ENCODE results near the gene PLGRKT. TPM values are rescaled to one million over a fixed set of nuclear protein-coding genes. Genes with fewer than 3 reads are reported as not detected.
"Not testable (repeated sequence)": the region's sequence is repeated elsewhere in the genome, so short reads cannot be mapped to it uniquely, and the experiment has no call there.

Gene PLGRKT
- total RNA-seq, 1 donor from 2014 or later, result 54.4 TPM

DNA sequence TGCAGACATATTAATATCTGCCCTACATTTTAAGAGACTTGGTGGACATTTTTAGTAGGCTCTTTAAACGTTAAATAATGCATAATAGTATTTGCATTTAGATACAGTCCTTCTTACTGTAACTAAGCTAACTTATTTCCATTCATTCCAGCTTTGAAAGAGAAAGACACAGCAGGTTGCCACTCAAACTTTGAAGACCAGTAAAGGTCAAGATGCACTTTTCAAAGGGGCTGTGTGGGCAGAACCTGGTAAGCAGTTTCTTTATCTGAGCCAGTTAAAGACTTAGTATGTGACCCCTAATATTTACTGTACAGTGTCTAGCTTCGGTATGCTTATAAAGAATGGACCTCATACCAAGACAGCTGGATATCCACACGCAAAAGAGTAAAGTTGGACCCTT, 20.8 kb downstream of the PLGRKT start:
- no peak for DNase-seq

DNA sequence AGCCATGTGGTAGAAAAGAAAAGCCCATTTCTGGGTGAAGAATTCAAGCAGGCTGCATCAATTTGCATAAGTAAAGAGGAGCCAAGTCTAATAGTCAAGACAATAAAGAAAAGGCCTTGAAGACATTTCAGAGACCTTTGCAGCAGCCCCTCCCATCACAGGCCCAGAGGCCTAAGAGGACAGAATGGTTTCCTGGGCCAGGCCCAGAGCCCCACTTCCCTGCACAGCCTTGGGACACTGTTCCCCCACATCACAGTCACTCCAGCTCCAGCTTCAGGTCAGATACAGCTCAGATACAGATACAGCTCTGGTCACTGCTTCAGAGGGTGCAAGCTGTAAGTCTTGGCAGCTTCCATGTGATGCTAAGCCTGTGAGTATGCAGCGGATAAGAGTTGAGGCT, 29.1 kb downstream of the PLGRKT start:
- Mint-ChIP-seq H3K27me3 (no peaks in the 10 kb centered on the region), H3K4me1 (peaks cover 10% of the 10 kb centered on the region), H3K4me3 (no peak overlapping the region), H3K36me3 (ENCODE audit: low read depth) (peaks cover 61% of the 10 kb centered on the region), H3K9me3 (peaks cover 38% of the 10 kb centered on the region), H3K27ac (no peak overlapping the region)
- intact Hi-C loops (cut with micrococcal nuclease), result no loop called here
- DNase-seq, result no peak

More for the DNA sequence above, 20.8 kb downstream of the PLGRKT start:
- Mint-ChIP-seq H3K27me3 (no peaks in the 10 kb centered on the region), H3K4me1 (peaks cover 8% of the 10 kb centered on the region), H3K36me3 (ENCODE audit: low read depth) (peaks cover 36% of the 10 kb centered on the region), H3K9me3 (no peaks in the 10 kb centered on the region), H3K4me3 (no peak overlapping the region), H3K27ac (no peak overlapping the region)
- intact Hi-C loops (cut with micrococcal nuclease), result no loop called here

GRCh38 chr9:5402217-5402616, 35.5 kb downstream of the PLGRKT start:
- H3K4me3 Mint-ChIP-seq, result no peak overlapping the region
- intact Hi-C loops (cut with micrococcal nuclease), result no loop called here
- DNase-seq, result peak; percentile 45
- H3K4me1 Mint-ChIP-seq, result peaks cover 21% of the 10 kb centered on the region
- H3K27me3 Mint-ChIP-seq, result no peaks in the 10 kb centered on the region
- H3K9me3 Mint-ChIP-seq, result peaks cover 20% of the 10 kb centered on the region
- no peak overlapping the region for H3K27ac Mint-ChIP-seq
- peaks cover 23% of the 10 kb centered on the region for H3K36me3 Mint-ChIP-seq (ENCODE audit: low read depth)

DNA sequence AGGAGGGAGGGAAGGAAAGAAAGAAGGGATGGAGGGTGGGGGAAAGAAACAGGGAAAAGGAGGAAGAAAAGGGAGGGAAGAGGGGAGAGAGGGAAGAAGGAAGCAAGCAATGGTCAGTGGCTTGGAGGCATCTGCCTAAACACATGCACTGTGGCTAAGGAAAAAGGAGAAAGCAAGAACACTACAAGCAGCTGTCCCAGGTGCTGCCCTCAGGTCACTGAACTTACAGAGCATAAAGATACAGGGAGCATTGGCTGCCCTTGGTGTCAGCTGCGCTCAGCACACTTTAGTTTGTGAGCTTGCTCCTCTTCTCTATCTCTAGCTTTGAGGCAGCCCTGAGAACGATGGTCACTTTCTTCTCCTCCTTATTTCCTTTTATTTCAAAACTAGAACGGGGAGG, 40.2 kb downstream of the PLGRKT start:
- peaks cover 11% of the 10 kb centered on the region for H3K4me1 Mint-ChIP-seq
- DNase-seq; H3K27me3 Mint-ChIP-seq; H3K9me3 Mint-ChIP-seq; H3K27ac Mint-ChIP-seq; H3K36me3 Mint-ChIP-seq (ENCODE audit: low read depth); H3K4me3 Mint-ChIP-seq; intact Hi-C loops (cut with micrococcal nuclease): not testable (repeated sequence)

DNA sequence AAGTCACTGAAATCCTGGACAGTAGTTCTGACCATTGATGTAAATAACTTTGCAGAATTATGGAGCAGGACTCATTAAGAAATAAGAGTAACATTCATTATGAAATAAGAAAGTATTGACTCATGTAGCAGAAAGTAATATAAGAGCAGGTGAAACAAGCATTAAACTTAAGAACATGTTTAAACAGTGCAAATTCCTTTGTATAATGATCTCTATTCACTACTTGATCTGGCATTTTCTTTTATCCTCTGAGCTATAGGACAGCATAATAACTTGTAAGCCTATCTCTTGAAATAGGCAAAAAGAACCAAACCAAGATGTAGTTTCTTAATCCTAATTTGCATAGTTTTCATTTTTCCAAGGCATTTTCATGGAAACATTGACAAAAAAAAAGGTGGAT, 42.3 kb downstream of the PLGRKT start:
- no peak overlapping the region for H3K4me3 Mint-ChIP-seq
- H3K36me3 Mint-ChIP-seq (ENCODE audit: low read depth), result peaks cover 4% of the 10 kb centered on the region
- intact Hi-C loops (cut with micrococcal nuclease), result no loop called here
- peaks cover 3% of the 10 kb centered on the region for H3K9me3 Mint-ChIP-seq
- H3K27me3 Mint-ChIP-seq, result no peaks in the 10 kb centered on the region
- H3K27ac Mint-ChIP-seq, result no peak overlapping the region
- H3K4me1 Mint-ChIP-seq, result peaks cover 6% of the 10 kb centered on the region
- DNase-seq, result no peak

GRCh38 chr9:5393976-5394375, 43.7 kb downstream of the PLGRKT start:
- intact Hi-C loops (cut with micrococcal nuclease); H3K36me3 Mint-ChIP-seq (ENCODE audit: low read depth); H3K27me3 Mint-ChIP-seq; H3K4me3 Mint-ChIP-seq; H3K9me3 Mint-ChIP-seq; H3K27ac Mint-ChIP-seq; DNase-seq: not testable (repeated sequence)
- H3K4me1 Mint-ChIP-seq, result peaks cover 14% of the 10 kb centered on the region

DNA sequence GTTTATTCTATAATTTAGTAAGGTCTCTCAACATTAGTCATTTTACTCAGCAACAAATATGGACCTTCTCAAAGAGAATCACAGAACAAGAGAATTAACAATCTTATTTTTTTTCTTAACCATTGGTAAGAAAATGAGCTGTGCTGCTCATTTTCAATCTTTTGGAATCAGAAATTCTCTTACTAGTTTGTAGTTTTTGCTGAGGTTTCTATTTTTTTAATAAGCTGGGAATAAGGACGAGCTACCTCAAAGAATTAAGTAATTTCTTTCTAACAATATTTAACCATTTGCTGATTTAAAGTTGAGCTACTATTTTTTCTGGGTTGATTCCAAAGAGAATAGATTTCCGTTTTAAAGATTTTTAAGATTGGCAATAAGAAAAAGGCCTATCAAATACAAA, 44.2 kb downstream of the PLGRKT start:
- Mint-ChIP-seq H3K4me1 (peaks cover 16% of the 10 kb centered on the region), H3K36me3 (ENCODE audit: low read depth) (peaks cover 6% of the 10 kb centered on the region), H3K9me3 (peaks cover 3% of the 10 kb centered on the region), H3K4me3 (no peak overlapping the region), H3K27ac (no peak overlapping the region), H3K27me3 (no peaks in the 10 kb centered on the region)
- no peak for DNase-seq
- intact Hi-C loops (cut with micrococcal nuclease), result no loop called here

DNA sequence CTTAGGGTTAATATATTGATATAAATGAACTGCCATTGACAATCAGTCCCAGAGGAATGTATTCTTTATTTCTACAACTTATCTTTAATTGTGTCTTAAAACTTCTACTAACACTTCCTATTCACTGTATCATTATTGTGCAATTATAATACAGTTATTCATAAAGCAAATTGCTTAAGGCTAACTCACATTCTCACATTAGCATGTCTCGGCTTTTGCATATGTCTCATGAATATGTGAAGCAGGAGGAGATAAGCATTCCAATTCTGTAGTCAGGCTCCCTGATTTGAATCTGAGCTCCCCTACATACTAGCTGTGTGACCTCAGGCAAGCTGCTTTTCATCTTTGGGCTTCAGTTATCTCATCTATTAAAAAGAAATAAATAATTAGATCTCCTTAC, 45.4 kb downstream of the PLGRKT start:
- H3K4me3 Mint-ChIP-seq, result no peak overlapping the region
- H3K27ac Mint-ChIP-seq, result no peak overlapping the region
- no peak for DNase-seq
- intact Hi-C loops (cut with micrococcal nuclease), result no loop called here
- peaks cover 17% of the 10 kb centered on the region for H3K4me1 Mint-ChIP-seq
- peaks cover 3% of the 10 kb centered on the region for H3K9me3 Mint-ChIP-seq
- H3K27me3 Mint-ChIP-seq, result no peaks in the 10 kb centered on the region
- H3K36me3 Mint-ChIP-seq (ENCODE audit: low read depth), result peaks cover 6% of the 10 kb centered on the region

GRCh38 chr9:5389109-5389732, 48.5 kb downstream of the PLGRKT start:
- peak; percentile 62 for DNase-seq
- Mint-ChIP-seq H3K27me3 (no peaks in the 10 kb centered on the region), H3K36me3 (ENCODE audit: low read depth) (peaks cover 9% of the 10 kb centered on the region), H3K9me3 (peaks cover 3% of the 10 kb centered on the region), H3K4me1 (peaks cover 21% of the 10 kb centered on the region), H3K4me3 (no peak overlapping the region), H3K27ac (peak overlapping the region; percentile 16)
- intact Hi-C loops (cut with micrococcal nuclease), result no loop called here

DNA sequence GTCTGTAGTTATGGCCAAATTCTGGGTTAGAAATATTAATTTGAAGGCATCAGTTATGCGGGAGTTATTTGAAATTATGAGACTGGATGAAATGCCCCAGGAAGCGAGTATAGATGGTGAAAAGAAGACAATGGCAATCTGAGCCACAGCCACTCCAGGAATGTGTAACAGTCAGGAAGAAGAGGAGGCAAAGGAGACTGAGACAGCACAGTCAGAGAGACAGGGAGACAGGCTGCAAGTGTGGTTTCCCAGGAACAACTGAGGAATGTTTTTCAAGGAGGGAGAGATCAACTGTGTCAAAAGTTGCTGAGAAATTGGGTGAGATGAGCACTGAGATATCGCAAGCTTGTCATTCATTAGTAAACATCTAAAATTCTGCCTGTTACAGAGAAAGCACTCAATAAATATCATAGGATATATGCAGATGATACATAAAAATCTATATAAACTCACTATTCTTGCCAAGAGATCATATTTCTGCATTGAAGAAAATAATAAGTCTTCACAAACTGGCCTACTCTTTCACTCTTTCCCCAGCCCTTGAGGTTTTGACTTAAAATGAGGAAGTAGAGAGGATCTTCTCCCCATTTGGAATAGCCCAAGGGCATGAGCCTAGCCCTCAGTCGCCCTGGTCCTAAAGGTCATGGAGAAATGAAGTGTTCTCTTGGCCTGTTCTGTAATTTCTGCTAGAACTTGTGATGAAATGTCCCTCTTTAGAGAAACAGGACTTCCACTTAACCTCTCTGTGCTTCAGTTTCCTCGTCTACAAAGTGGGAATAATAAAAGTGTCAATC, 49.5 kb downstream of the PLGRKT start:
- intact Hi-C loops (cut with micrococcal nuclease), result no loop called here
- H3K27me3 Mint-ChIP-seq, result no peaks in the 10 kb centered on the region
- H3K9me3 Mint-ChIP-seq, result no peaks in the 10 kb centered on the region
- no peak overlapping the region for H3K4me3 Mint-ChIP-seq
- peaks cover 9% of the 10 kb centered on the region for H3K36me3 Mint-ChIP-seq (ENCODE audit: low read depth)
- H3K27ac Mint-ChIP-seq, result no peak overlapping the region
- no peak for DNase-seq
- H3K4me1 Mint-ChIP-seq, result peaks cover 21% of the 10 kb centered on the region

DNA sequence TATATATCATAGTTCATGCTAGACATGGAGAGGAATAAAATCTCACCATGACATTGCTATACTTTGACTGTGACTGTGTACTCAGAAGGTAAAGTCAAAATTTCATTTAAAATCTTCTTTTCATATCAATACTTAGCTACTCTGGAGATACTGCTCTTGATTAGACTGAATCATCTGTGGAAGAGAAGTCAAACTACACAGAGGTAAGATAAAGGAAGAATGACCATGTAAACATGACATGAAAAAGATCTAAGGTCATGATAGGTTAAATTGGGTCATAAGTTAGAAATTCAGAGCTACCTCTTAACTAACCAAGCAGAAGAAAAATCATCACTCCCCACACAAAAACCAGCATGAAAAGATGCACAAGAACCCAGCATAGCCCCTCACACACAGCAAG, 53.3 kb downstream of the PLGRKT start:
- no peak for DNase-seq
- Mint-ChIP-seq H3K36me3 (ENCODE audit: low read depth) (peaks cover 19% of the 10 kb centered on the region), H3K27ac (no peak overlapping the region), H3K9me3 (no peaks in the 10 kb centered on the region), H3K4me1 (peaks cover 18% of the 10 kb centered on the region), H3K27me3 (no peaks in the 10 kb centered on the region), H3K4me3 (no peak overlapping the region)
- intact Hi-C loops (cut with micrococcal nuclease), result no loop called here

DNA sequence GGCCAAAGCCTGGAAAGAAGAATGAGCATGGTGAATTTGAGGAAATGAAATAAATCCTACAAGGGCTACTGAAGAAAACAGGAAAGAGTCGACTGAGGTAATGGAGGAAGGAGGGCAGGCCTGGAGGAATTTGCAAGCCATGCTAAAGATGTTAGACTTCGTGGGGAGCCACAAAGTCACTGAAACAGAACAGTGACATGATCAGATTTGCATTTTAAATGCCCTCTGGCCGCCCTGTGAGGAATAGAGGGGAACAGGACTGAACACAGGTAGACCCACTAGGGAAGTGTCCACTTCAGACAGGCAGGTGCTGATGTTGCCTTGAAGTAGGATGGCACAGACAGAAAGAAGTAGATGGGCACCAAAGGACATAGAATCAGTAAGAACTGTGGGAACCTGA, 55.2 kb downstream of the PLGRKT start:
- Mint-ChIP-seq H3K36me3 (ENCODE audit: low read depth) (peaks cover 19% of the 10 kb centered on the region), H3K9me3 (no peaks in the 10 kb centered on the region), H3K27me3 (no peaks in the 10 kb centered on the region), H3K4me1 (peaks cover 9% of the 10 kb centered on the region), H3K4me3 (no peak overlapping the region), H3K27ac (no peak overlapping the region)
- intact Hi-C loops (cut with micrococcal nuclease), result no loop called here
- DNase-seq, result no peak

DNA sequence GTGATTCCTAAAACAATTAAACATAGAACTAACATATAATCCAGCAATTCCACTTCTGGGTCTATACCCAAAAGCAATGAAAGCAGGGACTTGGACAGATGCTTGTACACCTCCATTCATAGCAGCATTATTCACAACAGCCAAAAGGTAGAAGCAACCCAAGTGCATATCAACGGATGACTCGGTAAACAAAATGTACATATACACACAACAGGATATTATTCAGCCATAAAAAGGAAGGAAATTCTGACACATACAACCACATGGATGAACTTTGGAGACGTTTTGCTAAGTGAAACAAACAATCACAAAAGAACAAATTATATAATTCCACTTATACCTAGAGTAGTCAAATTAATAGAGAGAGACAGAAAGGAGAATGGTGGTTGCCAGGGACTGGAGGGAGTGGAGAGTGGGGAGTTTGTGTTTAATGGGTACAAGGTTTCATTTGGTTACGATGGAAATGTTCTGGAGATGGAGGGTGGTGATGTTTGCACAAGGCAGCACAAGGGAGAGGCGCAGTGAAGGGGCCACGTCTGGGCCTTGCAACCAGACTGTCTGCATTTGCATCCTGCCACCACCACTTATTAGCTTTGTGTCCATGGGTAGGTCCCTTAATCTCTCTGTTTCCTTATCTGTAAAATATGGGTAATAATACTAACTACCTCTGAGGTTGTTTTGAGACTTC, 61.8 kb downstream of the PLGRKT start:
- intact Hi-C loops (cut with micrococcal nuclease), result loop anchor here (1.0 to 5.0 kb wide), 2 partner anchors 12 to 226 kb away; no protein-coding TSS in a partner anchor
- peak; percentile 58 for DNase-seq
- no peaks in the 10 kb centered on the region for H3K27me3 Mint-ChIP-seq
- peaks cover 15% of the 10 kb centered on the region for H3K36me3 Mint-ChIP-seq (ENCODE audit: low read depth)
- H3K4me3 Mint-ChIP-seq, result peak overlapping the region; percentile 8
- peaks cover 9% of the 10 kb centered on the region for H3K9me3 Mint-ChIP-seq
- H3K4me1 Mint-ChIP-seq, result peaks cover 25% of the 10 kb centered on the region
- H3K27ac Mint-ChIP-seq, result peak overlapping the region; percentile 68

GRCh38 chr9:5375091-5375490, 62.6 kb downstream of the PLGRKT start:
- intact Hi-C loops (cut with micrococcal nuclease), result loop anchor here (1.0 to 5.0 kb wide), 2 partner anchors 11 to 227 kb away; no protein-coding TSS in a partner anchor
- H3K4me3 Mint-ChIP-seq, result peak overlapping the region; percentile 45
- H3K27me3 Mint-ChIP-seq, result no peaks in the 10 kb centered on the region

More at GRCh38 chr9:5375091-5375490, 62.6 kb downstream of the PLGRKT start:
- peaks cover 10% of the 10 kb centered on the region for H3K36me3 Mint-ChIP-seq (ENCODE audit: low read depth)
- H3K9me3 Mint-ChIP-seq, result peaks cover 9% of the 10 kb centered on the region
- peaks cover 25% of the 10 kb centered on the region for H3K4me1 Mint-ChIP-seq
- H3K27ac Mint-ChIP-seq, result peak overlapping the region; percentile 68
- peak; percentile 66 for DNase-seq

Data from activated CD4-positive, alpha-beta T cell treated with anti-CD3 and anti-CD28 coated beads, Interleukin-2, amount 10 ng/mL, durations not matched to agents 24 days and 14 days (primary cell).